HEK293 (cell line): ENCODE measurements around the gene MRPL36.

ENCODE experiments used
- CTCF ChIA-PET: fragments of 350-600 bp; formaldehyde crosslinking; extraction: SDS; loops from one replicate; lab custom pipeline; 2021; ENCODE audit warnings: antibody characterized with exemption; lab: Yijun Ruan, JAX
- POLR2A ChIA-PET: fragments of 300-600 bp; formaldehyde crosslinking; extraction: SDS; loops from one replicate; lab custom pipeline; 2020; ENCODE audit warnings: antibody characterized with exemption, inconsistent platforms; lab: Yijun Ruan, JAX
- H3K27ac ChIP-seq: fragments of 200-500 bp; sonication (Bioruptor generic); 2 replicates; pipeline ENCODE4 v1.5.1; 2014; ENCODE audit warnings: low read depth, low read length, control low read depth, inconsistent platforms; ENCODE audit errors: extremely low read depth
- H3K36me3 ChIP-seq, 2 experiments: fragments of 200-500 bp in 1 of 2; sonication (Bioruptor generic) in 1 of 2; 1 replicate in 1 of 2; 2 replicates in 1 of 2; pipeline ENCODE4 v1.5.1; 2014 to 2017; ENCODE audit warnings: inconsistent platforms in 2 of 2, low read length in 2 of 2; ENCODE audit not compliant: control insufficient read depth in 2 of 2, insufficient read depth in 1 of 2
- H3K4me1 ChIP-seq: fragments of 200-500 bp; sonication (Bioruptor generic); 2 replicates; pipeline ENCODE4 v1.5.1; 2014; ENCODE audit warnings: mild to moderate bottlenecking, low read length, inconsistent platforms; ENCODE audit not compliant: control insufficient read depth, insufficient read depth
- H3K4me3 ChIP-seq: 2 replicates; pipeline ENCODE4 v1.5.1; 2011; ENCODE audit warnings: low read depth, mild to moderate bottlenecking, control low read depth, low read length, moderate library complexity
- H3K9me3 ChIP-seq: fragments of 200-500 bp; sonication (Bioruptor generic); 2 replicates; pipeline ENCODE4 v1.5.1; 2014; ENCODE audit warnings: low read depth, low read length, inconsistent platforms; ENCODE audit not compliant: control insufficient read depth, insufficient read depth
- ZBTB26 ChIP-seq: fragments of 450-650 bp; formaldehyde crosslinking; optimal IDR thresholded peaks from 2 replicates; pipeline ENCODE3; 2016; ENCODE audit warnings: missing biosample characterization, mild to moderate bottlenecking, missing genetic modification characterization
- ZEB2 ChIP-seq: fragments of 450-650 bp; formaldehyde crosslinking; IDR thresholded peaks from 2 replicates; pipeline ENCODE4 v1.5.1; 2016; ENCODE audit warnings: missing biosample characterization, missing genetic modification characterization
- ZNF302 ChIP-seq: fragments of 450-650 bp; formaldehyde crosslinking; IDR thresholded peaks from 2 replicates; pipeline ENCODE4 v1.5.1; 2016; ENCODE audit warnings: missing biosample characterization, missing genetic modification characterization, low read depth
- ZNF362 ChIP-seq: fragments of 450-650 bp; formaldehyde crosslinking; IDR thresholded peaks from 2 replicates; pipeline ENCODE4 v1.5.1; 2016; ENCODE audit warnings: missing biosample characterization, missing genetic modification characterization
- ZNF426 ChIP-seq: fragments of 450-650 bp; formaldehyde crosslinking; IDR thresholded peaks from 2 replicates; pipeline ENCODE4 v1.5.1; 2017; ENCODE audit warnings: missing biosample characterization, missing genetic modification characterization, mild to moderate bottlenecking, inconsistent platforms, moderate library complexity
- ZNF518A ChIP-seq: fragments of 450-650 bp; formaldehyde crosslinking; conservative IDR thresholded peaks from 2 replicates; pipeline ENCODE4 v1.5.1; 2016; ENCODE audit warnings: low read depth, missing biosample characterization, missing genetic modification characterization
- ZNF530 ChIP-seq: fragments of 450-650 bp; formaldehyde crosslinking; IDR thresholded peaks from 2 replicates; pipeline ENCODE4 v1.5.1; 2016; ENCODE audit warnings: low read depth, missing biosample characterization, missing genetic modification characterization
- ZNF777 ChIP-seq: fragments of 450-650 bp; formaldehyde crosslinking; IDR thresholded peaks from 2 replicates; pipeline ENCODE4 v1.5.1; 2017; ENCODE audit warnings: missing biosample characterization, missing genetic modification characterization, borderline replicate concordance
- ZSCAN4 ChIP-seq: fragments of 450-650 bp; formaldehyde crosslinking; IDR thresholded peaks from 2 replicates; pipeline ENCODE4 v1.5.1; 2017; ENCODE audit warnings: missing biosample characterization, missing genetic modification characterization
- TF ChIP-seq, protein P1 (sequence below): fragments of 450-650 bp; IDR thresholded peaks from 2 replicates; pipeline ENCODE4 v1.5.1; 2018; ENCODE audit warnings: missing biosample characterization, missing genetic modification characterization
- TF ChIP-seq, protein P2 (sequence below): fragments of 450-650 bp; formaldehyde crosslinking; IDR thresholded peaks from 2 replicates; pipeline ENCODE4; 2016; ENCODE audit warnings: missing biosample characterization, missing genetic modification characterization
- TF ChIP-seq, protein P3 (sequence below): fragments of 450-650 bp; formaldehyde crosslinking; IDR thresholded peaks from 2 replicates; pipeline ENCODE4 v1.5.1; 2017; ENCODE audit warnings: missing biosample characterization, missing genetic modification characterization

The MRPL36 gene

GRCh38 chr5:1810581-1811101, 11.0 kb upstream of the MRPL36 start:
- Histone ChIP-seq H3K4me1 (no peaks in the 10 kb centered on the region), H3K4me3 (no peak overlapping the region), H3K36me3 (peaks cover 39 to 100% of the 10 kb centered on the region in 2 experiments), H3K27ac (no peak overlapping the region), H3K9me3 (no peaks in the 10 kb centered on the region)
- ChIA-PET POLR2A (no interaction called here), CTCF (no interaction called here)
- TF ChIP-seq ZNF518A = no peak
- TF ChIP-seq, protein P1, sequence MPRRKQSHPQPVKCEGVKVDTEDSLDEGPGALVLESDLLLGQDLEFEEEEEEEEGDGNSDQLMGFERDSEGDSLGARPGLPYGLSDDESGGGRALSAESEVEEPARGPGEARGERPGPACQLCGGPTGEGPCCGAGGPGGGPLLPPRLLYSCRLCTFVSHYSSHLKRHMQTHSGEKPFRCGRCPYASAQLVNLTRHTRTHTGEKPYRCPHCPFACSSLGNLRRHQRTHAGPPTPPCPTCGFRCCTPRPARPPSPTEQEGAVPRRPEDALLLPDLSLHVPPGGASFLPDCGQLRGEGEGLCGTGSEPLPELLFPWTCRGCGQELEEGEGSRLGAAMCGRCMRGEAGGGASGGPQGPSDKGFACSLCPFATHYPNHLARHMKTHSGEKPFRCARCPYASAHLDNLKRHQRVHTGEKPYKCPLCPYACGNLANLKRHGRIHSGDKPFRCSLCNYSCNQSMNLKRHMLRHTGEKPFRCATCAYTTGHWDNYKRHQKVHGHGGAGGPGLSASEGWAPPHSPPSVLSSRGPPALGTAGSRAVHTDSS (tag by site-specific recombination) = peak; percentile 59; the same call in 1 of the 2 replicates

DNA sequence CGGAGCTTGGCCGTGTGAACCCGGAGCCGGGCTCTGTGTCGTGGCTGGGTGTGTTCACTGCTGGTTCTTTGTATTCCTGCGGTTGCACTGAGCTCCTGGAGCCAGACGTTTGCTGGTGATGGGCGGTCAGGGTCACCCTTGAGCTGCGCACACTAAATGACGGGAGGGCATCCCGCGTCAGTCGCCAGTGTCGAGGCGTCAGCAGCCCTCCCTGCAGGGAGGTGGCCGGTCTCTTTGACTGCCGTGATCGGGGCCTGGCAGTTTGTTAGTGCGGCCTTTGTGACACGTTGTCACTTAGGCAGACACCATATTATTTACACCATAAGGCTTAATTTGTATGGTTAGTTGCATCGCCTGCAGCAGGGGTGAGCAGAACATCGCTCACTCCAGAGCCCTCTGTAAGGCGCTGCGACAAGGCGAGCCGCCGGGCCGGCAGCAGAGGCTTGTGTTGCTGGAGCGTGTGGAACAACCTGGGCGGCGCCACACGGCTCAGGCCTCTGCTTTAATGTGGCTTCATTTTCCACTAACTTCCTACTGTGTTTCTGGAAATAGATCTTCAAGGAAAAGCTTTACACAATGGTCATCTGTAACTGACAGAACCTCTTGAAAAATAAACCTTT, 9.9 kb upstream of the MRPL36 start:
- POLR2A ChIA-PET = interaction anchor here (0.6 kb wide), 1 partner anchor 501 kb away, joined by 3 read pairs; no protein-coding TSS in a partner anchor
- TF ChIP-seq ZNF426 (tag by site-specific recombination) (no peak), ZNF362 (tag by site-specific recombination) (no peak), ZNF530 (tag by site-specific recombination) (no peak), ZEB2 (tag by site-specific recombination) (no peak), ZNF777 (no peak), ZSCAN4 (no peak), ZBTB26 (tag by site-specific recombination) (no peak), ZNF302 (no peak)
- TF ChIP-seq, protein P2, sequence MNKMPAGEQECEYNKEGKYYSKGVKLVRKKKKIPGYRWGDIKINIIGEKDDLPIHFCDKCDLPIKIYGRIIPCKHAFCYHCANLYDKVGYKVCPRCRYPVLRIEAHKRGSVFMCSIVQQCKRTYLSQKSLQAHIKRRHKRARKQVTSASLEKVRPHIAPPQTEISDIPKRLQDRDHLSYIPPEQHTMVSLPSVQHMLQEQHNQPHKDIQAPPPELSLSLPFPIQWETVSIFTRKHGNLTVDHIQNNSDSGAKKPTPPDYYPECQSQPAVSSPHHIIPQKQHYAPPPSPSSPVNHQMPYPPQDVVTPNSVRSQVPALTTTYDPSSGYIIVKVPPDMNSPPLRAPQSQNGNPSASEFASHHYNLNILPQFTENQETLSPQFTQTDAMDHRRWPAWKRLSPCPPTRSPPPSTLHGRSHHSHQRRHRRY (tag by site-specific recombination) = no peak
- TF ChIP-seq, protein P3, sequence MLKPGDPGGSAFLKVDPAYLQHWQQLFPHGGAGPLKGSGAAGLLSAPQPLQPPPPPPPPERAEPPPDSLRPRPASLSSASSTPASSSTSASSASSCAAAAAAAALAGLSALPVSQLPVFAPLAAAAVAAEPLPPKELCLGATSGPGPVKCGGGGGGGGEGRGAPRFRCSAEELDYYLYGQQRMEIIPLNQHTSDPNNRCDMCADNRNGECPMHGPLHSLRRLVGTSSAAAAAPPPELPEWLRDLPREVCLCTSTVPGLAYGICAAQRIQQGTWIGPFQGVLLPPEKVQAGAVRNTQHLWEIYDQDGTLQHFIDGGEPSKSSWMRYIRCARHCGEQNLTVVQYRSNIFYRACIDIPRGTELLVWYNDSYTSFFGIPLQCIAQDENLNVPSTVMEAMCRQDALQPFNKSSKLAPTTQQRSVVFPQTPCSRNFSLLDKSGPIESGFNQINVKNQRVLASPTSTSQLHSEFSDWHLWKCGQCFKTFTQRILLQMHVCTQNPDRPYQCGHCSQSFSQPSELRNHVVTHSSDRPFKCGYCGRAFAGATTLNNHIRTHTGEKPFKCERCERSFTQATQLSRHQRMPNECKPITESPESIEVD (tag by site-specific recombination) = no peak
- CTCF ChIA-PET = no interaction called here
- H3K9me3 ChIP-seq = no peaks in the 10 kb centered on the region
- peaks cover 42 to 100% of the 10 kb centered on the region in 2 experiments for H3K36me3 ChIP-seq
- no peaks in the 10 kb centered on the region for H3K4me1 ChIP-seq
- no peak overlapping the region for H3K27ac ChIP-seq
- H3K4me3 ChIP-seq = no peak overlapping the region
